GM19351 (cell line): ENCODE measurements around the gene ASCC1.
"Not testable (repeated sequence)": the region's sequence is repeated elsewhere in the genome, so short reads cannot be mapped to it uniquely, and the experiment has no call there.

ENCODE experiments used
- ATAC-seq: cut with Tn5 transposase; IDR thresholded peaks from one replicate; pipeline ENCODE4 v1.9.1; 2021; ENCODE audit warnings: mild to moderate bottlenecking, moderate library complexity; ENCODE audit not compliant: unreplicated experiment

Gene ASCC1

GRCh38 chr10:72223743-72224101 is 7.6 kb upstream of the ASCC1 start:
- no peak for ATAC-seq

- ATAC-seq, result no peak
These were observed 5.2 kb upstream of the ASCC1 start for GRCh38 chr10:72221278-72221677.

- no peak for ATAC-seq
These were observed 4.6 kb upstream of the ASCC1 start for GRCh38 chr10:72220637-72221036.

GRCh38 chr10:72219235-72219814 is 3.2 kb upstream of the ASCC1 start:
- no peak for ATAC-seq

DNA sequence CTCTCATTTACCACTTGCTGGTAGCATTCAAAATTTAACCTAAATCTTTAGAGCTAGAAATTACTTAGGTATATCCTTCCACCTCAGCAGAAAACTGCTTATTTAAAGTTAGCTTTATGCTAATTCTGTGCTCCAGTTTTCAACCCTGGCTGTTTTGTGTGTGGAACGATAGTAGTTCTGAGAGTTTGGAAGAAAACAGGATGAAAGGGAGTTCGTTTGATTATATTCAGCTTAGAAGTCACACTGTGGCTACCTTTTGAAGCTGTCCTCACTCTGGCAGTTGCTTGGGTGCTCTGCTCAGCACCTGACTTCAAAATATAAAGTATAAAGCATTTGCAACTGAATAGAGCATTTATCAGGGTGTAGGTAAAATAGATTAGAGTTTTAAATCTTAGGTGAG is 2.6 kb upstream of the ASCC1 start:
- no peak for ATAC-seq

DNA sequence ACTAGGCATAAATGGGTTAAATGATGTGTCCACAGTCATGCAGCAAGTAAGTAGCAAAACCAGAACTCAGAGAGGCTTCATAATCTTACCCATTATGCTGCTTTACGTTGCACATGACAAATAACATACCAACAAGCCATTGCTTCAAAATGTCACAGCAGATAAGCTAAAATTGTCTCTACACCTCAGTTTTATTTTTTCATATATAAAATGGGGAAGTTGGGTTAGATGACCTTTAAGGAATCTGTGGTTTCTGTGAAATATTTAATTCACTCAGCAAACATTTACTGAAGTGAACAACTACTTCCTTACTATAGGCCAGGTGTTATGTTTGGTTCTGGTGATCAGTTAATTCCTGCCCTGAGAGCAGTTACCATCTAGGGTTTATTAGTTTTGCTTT is 2.2 kb upstream of the ASCC1 start:
- ATAC-seq, result peak; percentile 33

GRCh38 chr10:72211832-72212231 is 4.2 kb downstream of the ASCC1 start:
- ATAC-seq, result not testable (repeated sequence)

- ATAC-seq, result not testable (repeated sequence)
These were observed 4.7 kb downstream of the ASCC1 start for GRCh38 chr10:72211381-72211780.

- ATAC-seq, result not testable (repeated sequence)
These were observed 7.5 kb downstream of the ASCC1 start for GRCh38 chr10:72208526-72208925.

DNA sequence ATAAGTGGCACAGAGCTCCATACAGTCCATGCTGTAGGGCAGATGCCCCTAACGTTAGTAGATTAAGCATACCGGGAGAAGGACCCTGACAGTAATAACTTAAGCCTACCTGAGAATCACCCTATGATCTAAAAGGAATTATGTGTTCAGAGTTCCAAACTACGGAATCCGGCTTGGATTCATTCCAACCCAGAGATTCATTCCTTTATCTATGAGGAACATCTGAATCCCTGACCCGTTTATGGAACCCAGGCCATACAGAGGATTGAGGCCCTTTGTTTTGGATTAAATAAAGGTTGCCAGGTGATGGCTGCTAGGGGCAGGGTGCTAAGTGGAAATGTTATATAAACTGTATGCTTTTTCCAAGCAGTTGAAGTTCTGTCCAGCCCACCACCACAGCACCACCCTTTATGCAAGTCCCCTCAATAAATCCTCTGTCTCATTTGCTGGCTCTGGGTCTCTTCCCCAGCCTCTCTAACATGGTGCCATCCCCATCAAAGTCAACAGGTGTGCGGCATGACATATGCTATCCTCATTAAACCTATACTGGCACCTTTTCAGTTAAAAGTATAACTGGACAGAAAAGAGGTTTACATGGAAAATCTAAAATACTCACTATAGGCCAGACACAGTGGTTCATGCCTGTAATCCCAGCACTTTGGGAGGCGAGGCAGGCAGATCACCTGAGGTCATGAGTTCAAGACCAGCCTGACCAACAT is 9.4 kb downstream of the ASCC1 start:
- ATAC-seq, result no peak

DNA sequence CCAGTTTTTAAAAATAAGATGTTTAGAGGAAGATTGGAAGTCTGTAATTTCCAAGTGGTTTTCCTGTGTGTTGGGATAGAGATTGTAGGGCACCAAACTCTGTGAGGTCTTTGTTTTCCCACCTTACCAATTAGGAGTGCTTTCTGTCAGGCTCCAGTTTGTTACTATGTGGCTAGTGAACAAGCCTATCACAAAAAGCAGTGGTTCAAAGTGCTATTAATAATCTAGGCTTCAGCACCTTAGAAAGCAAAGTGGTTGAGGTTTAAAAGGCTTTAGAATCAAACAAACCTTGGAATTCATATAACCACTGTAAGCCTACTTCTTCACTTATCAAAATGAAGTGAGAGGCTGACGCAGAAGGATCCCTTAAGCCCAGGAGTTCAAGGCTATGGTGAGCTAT is 11.4 kb downstream of the ASCC1 start:
- no peak for ATAC-seq

GRCh38 chr10:72204296-72204695 is 11.8 kb downstream of the ASCC1 start:
- no peak for ATAC-seq

DNA sequence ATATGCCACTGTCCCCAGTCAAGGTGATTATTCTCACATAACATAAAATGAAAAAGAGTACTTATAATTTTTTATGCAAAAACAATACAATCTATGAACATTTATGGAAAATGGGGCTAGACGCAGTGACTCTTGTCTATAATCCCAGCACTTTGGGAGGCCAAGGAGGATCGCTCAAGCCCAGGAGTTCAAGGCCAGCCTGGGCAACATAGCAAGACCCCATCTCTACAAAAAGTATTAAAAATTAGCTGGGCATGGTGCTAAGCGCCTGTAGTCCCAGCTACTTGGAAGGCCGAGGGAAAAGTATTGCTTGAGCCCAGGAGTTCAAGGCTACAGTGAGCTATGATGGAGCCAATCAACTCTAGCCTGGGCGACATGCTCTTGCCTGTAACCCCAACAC is 14.8 kb downstream of the ASCC1 start:
- no peak for ATAC-seq

DNA sequence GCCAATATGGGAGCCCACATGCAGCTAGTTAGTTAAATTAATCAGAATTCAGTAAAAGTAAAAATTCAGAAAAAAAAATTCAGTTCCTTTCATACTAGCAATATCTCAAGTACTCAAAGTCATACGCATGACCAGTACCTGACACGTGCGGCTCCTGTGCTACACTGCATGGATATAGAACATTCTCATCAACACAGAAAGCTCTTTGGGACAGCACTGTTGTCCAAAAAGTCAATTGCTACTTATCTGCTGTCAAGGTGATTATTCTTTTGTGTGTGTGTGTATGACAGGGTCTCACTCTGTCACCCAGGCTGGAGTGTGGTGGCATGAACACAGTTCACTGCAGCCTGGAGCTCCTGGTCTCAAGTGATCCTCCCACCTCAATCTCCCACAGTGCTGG is 15.2 kb downstream of the ASCC1 start:
- no peak for ATAC-seq

DNA sequence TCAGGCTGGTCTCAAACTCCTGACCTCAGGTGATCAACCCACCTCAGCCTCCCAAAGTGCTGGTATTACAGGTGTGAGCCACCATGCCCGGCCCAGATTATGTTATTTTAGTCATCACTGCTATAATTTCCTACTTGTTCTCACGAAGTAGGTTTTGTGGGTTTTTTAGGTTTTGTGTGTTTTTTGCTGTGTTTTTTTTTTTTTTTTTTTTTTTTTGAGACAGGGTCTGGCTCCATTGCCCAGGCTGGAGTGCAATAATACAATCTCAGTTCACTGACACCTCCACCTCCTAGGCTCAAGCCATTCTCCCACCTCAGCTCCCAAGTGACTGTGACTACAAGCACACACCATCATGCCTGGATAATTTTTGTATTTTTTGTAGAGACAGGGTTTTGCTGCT is 21.1 kb downstream of the ASCC1 start:
- no peak for ATAC-seq

- no peak for ATAC-seq
These were observed 29.1 kb downstream of the ASCC1 start for GRCh38 chr10:72186982-72187330.

GRCh38 chr10:72186258-72186981 is 29.7 kb downstream of the ASCC1 start:
- ATAC-seq, result no peak

GRCh38 chr10:72184156-72184555 is 31.9 kb downstream of the ASCC1 start:
- ATAC-seq, result no peak

DNA sequence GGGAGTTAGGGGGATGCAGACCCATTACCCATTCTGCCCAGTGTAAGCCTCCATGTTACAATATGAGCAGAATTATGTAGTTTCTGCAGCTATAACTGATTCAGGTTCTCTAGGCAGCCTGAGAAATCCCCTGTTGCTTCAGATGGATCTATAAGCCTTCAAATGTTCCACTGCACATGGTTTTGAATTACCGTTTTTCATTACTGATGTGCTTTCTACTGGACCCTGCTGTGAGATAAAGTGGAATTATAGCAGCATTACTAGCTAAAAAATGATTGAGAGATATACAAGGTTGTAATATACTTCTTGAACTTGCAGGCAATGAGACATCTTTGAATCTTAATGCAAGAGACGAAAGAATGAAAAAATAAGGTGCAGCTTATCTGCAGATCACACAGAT is 38.6 kb downstream of the ASCC1 start:
- ATAC-seq, result no peak

GRCh38 chr10:72176701-72177100 is 39.4 kb downstream of the ASCC1 start:
- ATAC-seq, result no peak

DNA sequence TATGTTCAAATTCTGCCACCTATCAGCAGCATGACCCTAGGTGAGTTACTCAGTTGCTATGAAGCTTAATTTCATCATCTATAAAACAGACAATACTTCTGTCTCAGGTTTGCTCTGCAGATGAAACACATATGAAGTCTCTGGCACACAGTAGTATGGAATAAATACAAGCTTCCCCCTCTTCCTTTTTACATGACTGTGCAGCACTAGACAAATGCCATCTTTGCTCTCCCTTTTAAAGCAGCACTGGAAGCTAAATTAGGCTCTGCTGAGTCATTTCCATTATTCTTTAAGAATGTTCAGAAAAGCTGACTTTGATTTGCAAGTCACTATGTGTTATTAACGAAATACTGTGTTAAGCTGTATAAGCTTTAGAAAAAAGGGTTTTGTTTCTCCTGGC is 40.9 kb downstream of the ASCC1 start:
- ATAC-seq, result no peak

DNA sequence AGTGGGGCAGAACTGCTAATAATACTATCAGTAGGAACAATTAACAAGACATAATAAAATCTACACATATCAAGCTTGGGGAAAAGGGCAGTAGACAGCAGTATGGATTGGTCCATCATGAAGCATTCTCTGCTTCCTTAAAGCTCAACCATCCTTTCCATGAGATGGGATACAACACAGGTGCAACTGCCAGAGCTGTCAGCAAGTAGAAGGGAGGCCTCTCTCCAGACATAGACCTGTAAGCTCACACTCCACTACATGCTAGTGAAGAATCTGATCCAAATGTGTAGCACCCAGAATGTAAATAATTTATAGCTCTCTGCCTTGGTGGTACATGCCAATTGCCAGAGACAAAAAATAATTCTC is 41.8 kb downstream of the ASCC1 start:
- ATAC-seq, result no peak
